Measurements from ENCODE around the gene PARL.

PARL gene

GRCh38 chr3:183811638-183812037 is 73.0 kb downstream of the PARL start:
- TF ChIP-seq, protein P1, sequence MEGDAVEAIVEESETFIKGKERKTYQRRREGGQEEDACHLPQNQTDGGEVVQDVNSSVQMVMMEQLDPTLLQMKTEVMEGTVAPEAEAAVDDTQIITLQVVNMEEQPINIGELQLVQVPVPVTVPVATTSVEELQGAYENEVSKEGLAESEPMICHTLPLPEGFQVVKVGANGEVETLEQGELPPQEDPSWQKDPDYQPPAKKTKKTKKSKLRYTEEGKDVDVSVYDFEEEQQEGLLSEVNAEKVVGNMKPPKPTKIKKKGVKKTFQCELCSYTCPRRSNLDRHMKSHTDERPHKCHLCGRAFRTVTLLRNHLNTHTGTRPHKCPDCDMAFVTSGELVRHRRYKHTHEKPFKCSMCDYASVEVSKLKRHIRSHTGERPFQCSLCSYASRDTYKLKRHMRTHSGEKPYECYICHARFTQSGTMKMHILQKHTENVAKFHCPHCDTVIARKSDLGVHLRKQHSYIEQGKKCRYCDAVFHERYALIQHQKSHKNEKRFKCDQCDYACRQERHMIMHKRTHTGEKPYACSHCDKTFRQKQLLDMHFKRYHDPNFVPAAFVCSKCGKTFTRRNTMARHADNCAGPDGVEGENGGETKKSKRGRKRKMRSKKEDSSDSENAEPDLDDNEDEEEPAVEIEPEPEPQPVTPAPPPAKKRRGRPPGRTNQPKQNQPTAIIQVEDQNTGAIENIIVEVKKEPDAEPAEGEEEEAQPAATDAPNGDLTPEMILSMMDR (IDR thresholded peaks at IDR 0.05; ENCODE audit: low read depth, low read length, missing control alignments) = no peak
- DNase-seq (ENCODE audit: extremely low read depth, low read depth) = no peak
- H3K4me3 ChIP-seq (replicated peaks; ENCODE audit: low read depth, low read length) = no peak overlapping the region

- TF ChIP-seq, protein P1 (IDR thresholded peaks at IDR 0.05; ENCODE audit: low read depth, low read length, missing control alignments) = no peak
- DNase-seq (ENCODE audit: extremely low read depth, low read depth) = no peak
- H3K4me3 ChIP-seq (replicated peaks; ENCODE audit: low read depth, low read length) = no peak overlapping the region
These were observed 73.8 kb downstream of the PARL start for GRCh38 chr3:183810643-183811594.

DNA sequence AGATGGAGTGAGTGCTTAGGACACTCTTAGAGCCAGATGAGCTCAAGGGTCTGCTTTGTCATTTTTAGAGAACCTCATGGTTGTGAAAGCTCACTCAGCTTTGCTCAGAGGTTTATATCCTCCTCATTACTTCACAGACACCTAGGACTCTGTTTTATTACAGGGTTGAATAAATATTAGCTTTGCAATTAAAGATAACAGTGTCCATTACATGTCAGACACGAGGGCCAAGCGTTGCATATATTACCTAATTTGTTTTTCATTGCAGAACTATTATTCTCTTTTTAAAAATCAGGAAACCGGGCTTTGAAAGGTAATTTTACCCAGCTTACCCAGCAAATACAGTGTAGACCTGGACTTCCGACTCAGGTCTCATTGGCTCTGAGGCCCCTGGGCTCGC is 75.4 kb downstream of the PARL start:
- TF ChIP-seq, protein P1 (IDR thresholded peaks at IDR 0.05; ENCODE audit: low read depth, low read length, missing control alignments) = no peak
- no peak overlapping the region for H3K4me3 ChIP-seq (replicated peaks; ENCODE audit: low read depth, low read length)
- DNase-seq (ENCODE audit: extremely low read depth, low read depth) = no peak

- H3K4me3 ChIP-seq (replicated peaks; ENCODE audit: low read depth, low read length) = no peak overlapping the region
- no peak for DNase-seq (ENCODE audit: extremely low read depth, low read depth)
These were observed 76.3 kb downstream of the PARL start for GRCh38 chr3:183808355-183808754.

DNA sequence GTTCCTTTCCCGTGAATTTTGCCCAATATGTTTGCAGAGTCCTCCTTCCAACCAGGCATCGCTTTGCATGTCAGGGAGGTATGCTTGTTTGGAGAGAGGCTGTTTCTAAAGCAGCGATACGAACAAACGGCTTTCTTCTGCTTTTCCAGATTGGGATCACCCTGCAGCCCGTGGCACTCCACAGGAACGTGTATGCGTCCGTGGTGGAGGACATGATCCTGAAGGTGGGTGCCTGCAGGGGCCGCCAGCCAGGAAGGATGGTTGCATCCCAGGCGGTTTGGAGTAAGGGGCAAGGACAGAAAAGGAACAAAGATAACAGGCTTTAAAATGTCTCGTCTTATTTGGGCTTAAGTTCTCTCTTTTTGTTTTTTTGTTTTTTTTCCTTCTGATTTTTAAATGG is 76.8 kb downstream of the PARL start:
- H3K4me3 ChIP-seq (replicated peaks; ENCODE audit: low read depth, low read length) = no peak overlapping the region
- no peak for DNase-seq (ENCODE audit: extremely low read depth, low read depth)
- TF ChIP-seq, protein P1 (IDR thresholded peaks at IDR 0.05; ENCODE audit: low read depth, low read length, missing control alignments) = no peak

More at GRCh38 chr3:183808355-183808754, 76.3 kb downstream of the PARL start:
- TF ChIP-seq, protein P1 (IDR thresholded peaks at IDR 0.05; ENCODE audit: low read depth, low read length, missing control alignments) = no peak

DNA sequence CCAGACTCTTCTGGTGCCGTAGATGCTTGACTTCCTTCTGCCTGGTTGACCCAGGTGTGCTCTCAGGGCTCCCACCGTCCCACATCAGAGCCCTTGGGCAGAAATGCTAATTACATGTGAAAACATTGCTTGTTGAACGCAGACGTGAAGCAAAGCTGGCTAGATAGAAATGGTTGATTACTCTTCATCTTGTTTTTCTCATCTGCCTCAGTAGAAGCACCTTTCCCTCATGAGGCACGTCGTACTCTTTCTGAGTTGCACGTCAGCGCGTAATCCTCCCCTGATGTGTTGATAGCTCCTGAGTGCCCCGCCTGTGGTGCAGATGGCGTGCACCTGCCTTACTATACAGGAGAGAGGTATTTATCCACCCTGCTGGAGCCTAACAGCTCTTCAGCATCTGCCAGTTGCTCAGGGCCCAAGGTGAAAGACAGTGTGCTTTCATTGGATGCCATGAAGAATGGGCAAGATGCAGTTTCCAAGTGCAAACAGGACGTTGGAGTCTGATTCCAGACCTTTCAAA is 77.4 kb downstream of the PARL start:
- no peak for DNase-seq (ENCODE audit: extremely low read depth, low read depth)
- no peak overlapping the region for H3K4me3 ChIP-seq (replicated peaks; ENCODE audit: low read depth, low read length)
- TF ChIP-seq, protein P1 (IDR thresholded peaks at IDR 0.05; ENCODE audit: low read depth, low read length, missing control alignments) = no peak
